Suppressor macrophage treated with lipopolysaccharide for 4 hours (primary cell): ENCODE results near the gene XYLB.

ENCODE experiments used
- DNase-seq: peaks from one replicate; pipeline ENCODE4 v3.0.0-alpha.2; 2020

XYLB gene

DNA sequence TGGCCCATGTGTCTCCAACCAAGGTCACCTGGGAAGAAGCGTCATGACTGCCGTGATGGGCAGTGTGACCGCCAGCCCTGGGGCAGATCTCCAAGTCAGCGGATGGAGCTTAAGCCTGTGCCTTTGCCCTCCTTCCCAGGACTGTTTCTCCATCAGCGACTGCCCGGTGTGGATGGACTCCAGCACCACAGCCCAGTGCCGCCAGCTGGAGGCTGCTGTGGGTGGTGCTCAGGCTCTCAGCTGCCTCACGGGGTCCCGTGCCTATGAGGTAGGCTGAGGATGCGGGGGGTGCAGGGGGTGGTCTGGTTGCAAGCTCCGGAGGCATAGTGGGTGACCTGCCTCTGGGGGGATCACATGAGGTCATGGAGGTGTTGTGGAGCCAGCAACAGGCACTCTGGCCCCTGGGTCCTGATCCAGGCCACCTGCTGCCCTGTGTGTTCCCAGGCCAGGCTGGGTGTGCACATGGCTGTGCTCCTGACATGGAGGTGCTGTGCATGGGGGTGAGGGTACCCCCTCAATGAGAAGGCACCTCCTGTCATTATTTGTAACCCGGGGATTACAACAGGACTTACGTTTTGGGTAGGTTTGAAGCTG lies 19.0 kb downstream of the XYLB start:
- DNase-seq, result no peak

GRCh38 chr3:38366082-38366481 lies 19.5 kb downstream of the XYLB start:
- no peak for DNase-seq

- DNase-seq, result no peak
These were observed 21.2 kb downstream of the XYLB start for GRCh38 chr3:38367779-38368178.

GRCh38 chr3:38368238-38368637 lies 21.7 kb downstream of the XYLB start:
- DNase-seq, result no peak

GRCh38 chr3:38369186-38369585 lies 22.6 kb downstream of the XYLB start:
- DNase-seq, result no peak

GRCh38 chr3:38370149-38370548 lies 23.6 kb downstream of the XYLB start:
- no peak for DNase-seq

DNA sequence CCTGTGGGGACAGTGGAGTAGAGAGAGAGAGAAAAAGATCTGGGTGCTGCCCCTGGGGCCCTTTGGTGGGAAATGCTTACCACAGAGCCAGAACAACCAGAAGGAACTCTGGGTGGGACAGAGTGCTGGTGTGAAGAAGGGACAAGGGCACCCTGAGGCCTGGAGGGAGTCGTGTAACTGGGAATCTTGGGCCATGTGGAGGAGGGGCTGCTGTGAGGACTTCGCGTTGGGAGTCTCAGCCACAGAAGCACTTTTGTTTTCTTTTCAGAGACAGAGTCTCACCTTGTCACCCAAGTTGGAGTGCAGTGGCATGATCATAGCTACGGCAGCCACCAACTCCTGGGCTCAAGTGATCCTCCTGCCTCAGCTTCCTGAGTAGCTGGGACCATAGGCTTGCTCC lies 24.3 kb downstream of the XYLB start:
- no peak for DNase-seq

DNA sequence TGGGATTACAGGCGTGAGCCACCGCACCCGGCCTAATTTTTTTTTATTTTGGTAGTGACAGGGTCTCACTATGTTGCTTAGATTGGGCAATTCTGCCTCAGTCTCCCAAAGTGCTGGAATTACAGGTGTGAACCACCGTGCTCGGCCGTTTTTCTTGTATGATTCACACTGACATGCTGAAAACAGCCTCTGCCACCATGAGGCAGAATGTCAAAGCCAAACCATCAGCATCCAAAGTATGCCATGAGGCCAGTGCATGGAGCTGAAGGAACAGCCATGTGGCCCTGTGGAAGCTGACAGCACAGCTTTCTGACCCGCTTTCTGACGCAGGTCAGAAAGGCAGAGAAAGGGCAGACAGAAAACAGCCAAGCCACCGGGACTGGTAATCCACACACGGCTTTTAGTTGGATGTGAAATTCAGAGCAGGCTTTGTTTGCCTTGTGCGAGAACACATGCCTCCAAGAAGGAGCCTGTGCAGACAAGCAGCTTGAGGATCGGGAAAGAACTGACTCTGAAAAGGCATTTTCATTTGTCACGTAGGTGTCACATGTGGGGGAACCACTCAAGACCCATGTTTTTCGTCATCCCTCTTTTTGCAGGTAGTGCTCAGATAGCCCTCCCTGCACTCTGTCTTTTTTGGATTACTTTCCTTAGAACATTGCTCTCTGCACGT lies 25.1 kb downstream of the XYLB start:
- DNase-seq, result no peak

GRCh38 chr3:38372214-38372601 lies 25.6 kb downstream of the XYLB start:
- no peak for DNase-seq

DNA sequence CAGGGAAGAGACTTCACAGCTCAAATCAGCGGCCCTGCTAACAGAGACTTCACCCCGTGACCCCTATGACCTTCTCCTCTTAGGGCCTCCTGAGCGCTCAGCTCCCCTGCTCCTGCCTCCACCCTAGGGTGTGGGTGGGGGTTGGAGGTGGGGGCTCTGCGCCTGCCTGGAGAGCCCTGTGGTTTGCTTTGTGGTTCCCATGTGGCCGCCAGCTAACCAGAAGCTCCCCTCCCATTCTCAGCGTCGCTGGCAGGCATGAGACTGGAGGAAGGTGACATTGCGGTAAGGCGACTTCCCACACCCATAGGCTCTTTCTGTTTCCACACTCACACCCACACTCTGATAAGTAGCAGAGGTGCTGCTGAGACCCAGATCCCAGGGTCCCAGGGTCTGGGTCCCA lies 27.6 kb downstream of the XYLB start:
- no peak for DNase-seq

- DNase-seq, result no peak
These were observed 28.5 kb downstream of the XYLB start for GRCh38 chr3:38375072-38375471.

- no peak for DNase-seq
These were observed 29.0 kb downstream of the XYLB start for GRCh38 chr3:38375488-38376097.

DNA sequence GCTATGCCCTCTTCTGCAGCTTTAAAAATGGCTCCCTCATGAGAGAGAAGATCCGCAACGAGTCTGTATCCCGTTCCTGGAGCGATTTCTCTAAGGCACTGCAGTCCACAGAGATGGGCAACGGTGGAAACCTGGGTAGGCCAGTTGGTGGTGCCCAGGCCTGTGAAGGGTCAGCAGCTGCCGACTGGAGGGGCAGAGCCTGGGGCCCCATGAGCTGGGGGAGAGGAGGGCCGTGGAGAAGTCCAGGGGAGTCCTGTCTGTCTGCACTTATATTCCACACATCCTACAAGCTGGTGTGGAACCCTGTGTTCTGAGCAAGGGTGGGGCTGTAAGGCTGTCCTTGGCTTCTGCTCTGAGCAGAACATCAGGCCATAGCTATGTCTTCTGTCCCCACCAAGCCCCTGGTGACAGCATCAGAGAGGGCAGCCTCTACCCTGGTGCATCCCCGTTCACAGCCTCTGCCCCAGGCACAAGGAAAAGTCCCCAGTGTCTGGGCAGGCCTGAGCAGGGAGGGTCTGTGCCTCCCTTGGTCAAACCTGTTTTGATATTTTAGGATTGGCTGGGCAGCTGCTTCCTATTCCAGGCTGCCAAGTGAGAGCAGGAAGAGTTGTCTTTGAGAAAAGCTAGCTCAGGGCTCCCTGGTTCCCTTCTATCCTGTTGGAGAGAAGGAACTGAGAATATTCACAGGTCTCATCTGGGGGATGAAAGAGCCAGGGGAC lies 29.7 kb downstream of the XYLB start:
- no peak for DNase-seq

DNA sequence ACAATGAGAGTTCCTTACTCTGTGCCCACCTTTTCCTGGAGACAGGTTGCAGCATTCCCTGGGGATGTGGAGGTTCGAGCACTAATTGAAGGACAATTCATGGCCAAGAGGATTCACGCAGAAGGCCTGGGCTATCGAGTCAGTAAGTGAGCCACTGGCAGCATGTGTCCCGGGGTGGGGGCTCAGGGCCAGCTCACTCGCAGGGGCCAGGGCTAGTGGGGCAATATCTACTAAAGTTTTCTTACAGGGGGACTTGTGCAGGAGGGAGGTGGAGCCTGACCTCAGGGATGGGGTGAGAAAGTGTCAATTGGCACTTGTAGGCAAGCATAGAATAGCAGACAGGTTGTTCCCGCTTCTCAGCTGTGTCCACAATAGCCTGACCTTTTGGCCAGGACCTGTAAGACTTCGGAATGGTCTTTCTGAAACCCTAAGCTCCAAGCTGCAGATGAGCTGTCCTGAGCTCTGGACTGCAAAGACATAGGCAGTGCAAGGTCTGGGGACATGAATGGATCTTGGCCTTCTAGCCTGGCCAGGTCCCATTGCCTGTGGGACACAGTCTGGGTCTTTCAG lies 32.7 kb downstream of the XYLB start:
- DNase-seq, result no peak

DNA sequence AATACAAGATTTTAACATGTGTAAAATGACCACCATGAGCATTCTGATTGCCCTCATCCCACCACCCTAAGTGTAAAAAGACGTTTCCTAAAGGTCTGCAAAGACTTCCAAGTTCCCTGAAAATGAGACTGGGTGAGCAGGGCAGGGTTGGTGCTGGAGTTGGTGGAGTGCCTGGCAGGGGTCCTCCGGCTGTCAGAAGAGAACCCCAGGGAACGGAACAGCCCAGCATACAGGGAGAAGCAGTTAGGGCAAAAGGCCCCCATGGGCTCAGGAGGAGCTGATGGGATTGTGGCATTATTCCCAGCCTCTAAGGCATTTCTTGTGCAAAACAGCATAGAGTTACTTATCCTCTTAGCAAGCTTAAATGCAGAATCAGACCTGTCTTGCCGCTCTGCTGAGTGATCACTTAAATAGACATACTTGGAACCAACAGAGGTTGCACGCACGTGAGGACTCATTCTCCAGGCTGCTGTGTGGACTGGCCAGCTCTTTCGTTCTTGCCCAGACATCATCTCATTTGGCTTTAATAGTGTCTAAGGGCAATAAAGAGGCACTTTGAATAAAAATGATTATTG lies 36.0 kb downstream of the XYLB start:
- DNase-seq, result no peak

DNA sequence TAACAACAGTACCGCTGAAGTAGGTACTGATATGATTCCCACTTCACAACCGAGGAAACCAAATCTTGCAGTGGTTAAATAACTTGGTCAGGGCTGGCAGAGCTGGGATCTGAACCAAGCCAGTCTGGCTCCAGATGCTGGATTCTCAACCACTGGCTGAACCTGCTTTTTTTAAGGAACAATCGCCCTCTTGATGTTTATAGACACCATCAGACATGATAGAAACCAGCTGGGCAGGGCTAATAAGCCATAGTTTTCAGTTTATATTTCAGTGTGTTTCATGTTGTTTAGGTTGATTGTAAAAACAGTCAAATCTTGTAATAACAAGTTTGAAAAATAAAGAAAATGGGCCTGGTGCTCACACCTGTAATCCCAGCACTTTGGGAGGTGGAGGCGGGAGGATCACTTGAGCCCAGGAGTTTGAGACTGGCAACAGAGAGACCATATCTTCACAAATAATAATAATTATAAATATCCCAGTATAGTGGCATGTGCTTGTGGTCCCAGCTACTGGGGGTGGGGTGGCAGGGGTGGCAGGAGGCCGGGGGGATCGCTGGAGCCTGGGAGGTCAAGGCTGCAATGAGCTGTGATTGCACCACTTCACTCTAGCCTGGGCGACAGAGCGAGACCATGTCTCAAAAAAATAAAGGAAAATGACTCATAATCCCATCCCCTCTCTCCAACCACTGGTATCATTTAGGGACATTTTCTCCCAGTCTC lies 36.7 kb downstream of the XYLB start:
- DNase-seq, result no peak

DNA sequence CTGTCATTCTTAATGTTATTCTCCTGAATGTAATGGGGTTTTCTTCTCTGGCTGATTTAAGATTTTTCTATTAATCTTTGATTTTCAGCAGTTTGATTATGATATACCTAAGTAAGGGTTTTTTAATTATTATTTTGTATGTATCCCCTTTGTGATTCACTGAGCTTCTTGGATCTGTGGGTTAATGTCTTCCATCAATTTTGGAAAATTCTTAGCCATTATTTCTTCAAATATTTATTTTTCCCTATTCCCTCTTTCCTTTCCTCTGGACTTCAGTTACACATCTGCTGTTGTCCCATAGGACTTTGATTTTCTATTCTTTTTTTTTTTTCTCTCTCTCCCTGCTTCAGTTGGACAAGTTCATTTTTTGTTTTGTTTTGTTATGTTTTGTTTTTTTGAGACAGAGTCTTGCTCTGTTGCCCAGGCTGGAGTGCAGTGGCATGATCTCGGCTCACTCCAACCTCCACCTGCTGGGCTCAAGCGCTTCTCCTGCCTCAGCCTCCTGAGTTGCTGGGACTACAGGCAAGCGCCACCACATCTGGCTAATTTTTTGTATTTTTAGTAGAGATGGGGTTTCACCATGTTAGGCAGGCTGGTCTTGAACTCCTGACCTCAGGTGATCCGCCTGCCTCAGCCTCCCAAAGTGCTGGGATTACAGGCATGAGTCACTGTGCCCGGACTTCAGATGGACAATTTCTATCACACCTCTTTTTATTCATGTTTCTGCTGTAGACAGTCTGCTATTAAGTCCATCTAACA lies 40.6 kb downstream of the XYLB start:
- DNase-seq, result no peak

- DNase-seq, result no peak
These were observed 41.3 kb downstream of the XYLB start for GRCh38 chr3:38387862-38388261.

- no peak for DNase-seq
These were observed 46.1 kb downstream of the XYLB start for GRCh38 chr3:38392604-38393163.

DNA sequence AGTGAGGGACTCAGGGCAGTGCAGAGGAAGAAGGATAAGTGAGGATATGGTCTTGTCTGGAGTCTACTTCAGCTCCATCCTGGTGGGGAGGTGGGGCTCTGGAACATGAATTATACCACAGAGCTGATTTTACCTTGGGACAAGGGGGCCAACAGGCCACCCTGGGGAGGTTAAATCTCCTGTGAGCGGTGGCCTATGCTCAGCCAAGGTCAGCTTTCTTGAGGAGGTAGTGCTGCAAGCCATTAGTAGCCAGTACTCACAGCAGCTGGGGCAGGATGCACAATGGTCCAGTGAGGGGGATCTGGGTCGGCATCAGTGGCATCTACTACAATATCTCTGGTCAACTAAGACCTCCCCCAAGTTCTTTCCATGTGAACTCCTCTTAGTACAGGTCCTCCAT lies 49.7 kb downstream of the XYLB start:
- no peak for DNase-seq

GRCh38 chr3:38396861-38397260 lies 50.3 kb downstream of the XYLB start:
- DNase-seq, result no peak
